Activated CD8-positive, alpha-beta T cell treated with anti-CD3 and anti-CD28 coated beads for 36 hours (primary cell): ENCODE results near the gene PEX3. TPM values are rescaled to one million over a fixed set of nuclear protein-coding genes. Genes with fewer than 3 reads are reported as not detected.

Experiments
- ATAC-seq: fragments of 200-7000 bp; cut with Tn5 transposase; one replicate; pipeline ENCODE4 v1.10.0; 2021; ENCODE audit warnings: mild to moderate bottlenecking, moderate library complexity
- CTCF ChIA-PET: fragments of 350-600 bp; sonication (Branson Sonifier 250); formaldehyde crosslinking; loops from one replicate; lab custom pipeline; 2021; ENCODE audit warnings: antibody characterized with exemption; lab: Charles Lee
- POLR2A ChIA-PET: fragments of 350-600 bp; sonication (Branson Sonifier 250); formaldehyde crosslinking; loops from one replicate; lab custom pipeline; 2021; ENCODE audit warnings: antibody characterized with exemption; lab: Charles Lee
- DNase-seq: peaks from one replicate; pipeline ENCODE4 v3.0.0-alpha.2; 2020
- H3K27ac Mint-ChIP-seq: one replicate; pipeline ENCODE4 v1.8.0; 2021; ENCODE audit warnings: mild to moderate bottlenecking, mixed read lengths
- H3K27me3 Mint-ChIP-seq: one replicate; pipeline ENCODE4 v1.8.0; 2021; ENCODE audit warnings: mixed read lengths
- H3K36me3 Mint-ChIP-seq: one replicate; pipeline ENCODE4 v1.8.0; 2021; ENCODE audit warnings: low read depth, mixed read lengths
- H3K4me1 Mint-ChIP-seq: one replicate; pipeline ENCODE4 v1.8.0; 2021; ENCODE audit warnings: low read depth, mixed read lengths
- H3K4me3 Mint-ChIP-seq: one replicate; pipeline ENCODE4 v1.8.0; 2021; ENCODE audit warnings: mild to moderate bottlenecking, moderate library complexity, mixed read lengths
- H3K9me3 Mint-ChIP-seq: one replicate; pipeline ENCODE4 v1.8.0; 2021; ENCODE audit warnings: mixed read lengths
- CTCF ChIP-seq: fragments of 200-600 bp; IDR thresholded peaks from one replicate; pipeline ENCODE4 v1.8.0; 2022; ENCODE audit warnings: antibody characterized with exemption, mild to moderate bottlenecking
- intact Hi-C: fragments of 100-400 bp; cut with micrococcal nuclease; formaldehyde crosslinking; loops from one replicate; pipeline ENCODE4 v1.10.0; 2022
- total RNA-seq, 2 experiments: library from RNA; stranded (reverse); gene quantifications; one replicate each; pipeline ENCODE4 v1.2.3, GENCODE V29; 2021

Gene PEX3
- total RNA-seq, 2 experiments from 2014 or later, result 24.9 to 33.6 TPM

DNA sequence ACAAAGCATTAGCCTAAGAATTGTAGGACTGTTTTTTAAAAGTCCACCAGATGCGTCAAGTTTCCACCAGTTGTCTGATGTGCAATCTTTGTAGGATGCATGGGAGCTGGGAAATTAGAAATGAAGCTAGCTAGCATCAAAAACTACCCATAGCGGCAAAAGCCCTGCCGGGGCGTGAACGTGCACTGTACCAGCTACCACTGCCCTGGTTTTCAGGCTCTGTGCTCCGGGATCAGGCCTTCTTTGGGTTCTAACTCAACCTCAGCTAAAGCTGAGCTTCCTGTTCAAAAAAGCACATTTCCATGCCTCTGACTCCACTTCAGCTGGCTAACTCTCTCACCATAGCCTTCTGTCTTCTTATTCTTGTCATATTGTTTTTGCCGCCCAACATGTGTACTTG lies 87.8 kb downstream of the PEX3 start:
- TF ChIP-seq CTCF, result no peak
- ChIA-PET POLR2A (interaction anchor here (0.6 to 0.8 kb wide), 2 partner anchors 601 to 611 kb away, joined by 3 read pairs; no protein-coding TSS in a partner anchor), CTCF (interaction anchor here (0.9 to 1.8 kb wide), 5 partner anchors 16 to 475 kb away, joined by 3 to 10 read pairs (median 5); no protein-coding TSS in a partner anchor)
- H3K36me3 Mint-ChIP-seq, result no peaks in the 10 kb centered on the region
- no peaks in the 10 kb centered on the region for H3K27me3 Mint-ChIP-seq
- intact Hi-C loops, result no loop called here
- H3K4me1 Mint-ChIP-seq, result peaks cover 36% of the 10 kb centered on the region
- no peak for ATAC-seq
- peak overlapping the region; percentile 32 for H3K27ac Mint-ChIP-seq
- no peak for DNase-seq
- peak overlapping the region; percentile 80 for H3K4me3 Mint-ChIP-seq
- no peaks in the 10 kb centered on the region for H3K9me3 Mint-ChIP-seq

GRCh38 chr6:143539106-143539505 lies 88.5 kb downstream of the PEX3 start:
- no peak for ATAC-seq
- TF ChIP-seq CTCF, result no peak
- H3K4me1 Mint-ChIP-seq, result peaks cover 41% of the 10 kb centered on the region
- peak overlapping the region; percentile 80 for H3K4me3 Mint-ChIP-seq
- H3K27me3 Mint-ChIP-seq, result no peaks in the 10 kb centered on the region
- H3K27ac Mint-ChIP-seq, result peak overlapping the region; percentile 32
- CTCF ChIA-PET, result interaction anchor here (0.9 to 1.8 kb wide), 3 partner anchors 16 to 474 kb away, joined by 3 to 6 read pairs (median 3); no protein-coding TSS in a partner anchor
- no peaks in the 10 kb centered on the region for H3K9me3 Mint-ChIP-seq
- intact Hi-C loops, result no loop called here
- POLR2A ChIA-PET, result interaction anchor here (0.6 to 0.8 kb wide), 2 partner anchors 601 to 612 kb away, joined by 3 read pairs; no protein-coding TSS in a partner anchor
- H3K36me3 Mint-ChIP-seq, result no peaks in the 10 kb centered on the region
- DNase-seq, result no peak

DNA sequence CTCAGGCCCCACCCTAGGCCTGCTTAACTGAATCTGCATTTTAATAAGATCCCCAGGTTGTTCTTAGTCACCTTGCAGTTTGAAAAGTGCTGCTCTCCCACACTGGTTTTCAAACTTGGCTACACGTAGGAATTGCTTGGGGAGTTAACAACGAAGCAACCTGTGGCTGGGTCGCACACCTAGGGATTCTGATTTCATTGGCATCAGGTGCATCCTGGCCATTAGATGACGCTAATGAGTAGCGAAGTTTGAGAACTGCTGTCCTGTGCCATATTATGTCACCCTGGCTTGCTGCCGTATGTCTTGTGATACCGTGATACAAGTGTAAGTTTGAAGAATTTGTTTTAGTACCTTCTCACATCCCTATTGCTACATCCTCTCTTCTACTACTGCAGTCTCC lies 89.1 kb downstream of the PEX3 start:
- H3K4me3 Mint-ChIP-seq, result peak overlapping the region; percentile 2
- DNase-seq (no peak), ATAC-seq (no peak)
- ChIA-PET POLR2A (no interaction called here), CTCF (interaction anchor here (1.4 to 2.2 kb wide), 2 partner anchors 21 to 26 kb away, joined by 3 to 6 read pairs; no protein-coding TSS in a partner anchor)
- no peaks in the 10 kb centered on the region for H3K9me3 Mint-ChIP-seq
- no peak for TF ChIP-seq CTCF
- H3K36me3 Mint-ChIP-seq, result no peaks in the 10 kb centered on the region
- peak overlapping the region; percentile 56 for H3K27ac Mint-ChIP-seq
- intact Hi-C loops, result no loop called here
- no peaks in the 10 kb centered on the region for H3K27me3 Mint-ChIP-seq
- H3K4me1 Mint-ChIP-seq, result peaks cover 44% of the 10 kb centered on the region

- Mint-ChIP-seq H3K4me1 (peaks cover 48% of the 10 kb centered on the region), H3K4me3 (no peak overlapping the region), H3K27me3 (no peaks in the 10 kb centered on the region), H3K27ac (peak overlapping the region; percentile 56), H3K36me3 (no peaks in the 10 kb centered on the region), H3K9me3 (no peaks in the 10 kb centered on the region)
- DNase-seq, result no peak
- no peak for ATAC-seq
- ChIA-PET CTCF (interaction anchor here (2.2 kb wide), 1 partner anchor 27 kb away, joined by 6 read pairs; no protein-coding TSS in a partner anchor), POLR2A (no interaction called here)
- intact Hi-C loops, result no loop called here
- no peak for TF ChIP-seq CTCF
These were observed 89.6 kb downstream of the PEX3 start for GRCh38 chr6:143540192-143540591.

Other genes starting within 250 kb of the PEX3 start
- gene ADAT2, start 110 bp upstream of the PEX3 start, total RNA-seq, result 10 to 100 TPM; 35.9 to 40.8 TPM
- gene FUCA2, start 60.9 kb downstream of the PEX3 start, total RNA-seq, result 1 to 10 TPM; 6.6 to 8.5 TPM
- gene PHACTR2, start 227.2 kb downstream of the PEX3 start, total RNA-seq, result 10 to 100 TPM; 13.5 to 14.6 TPM